ENCODE results near the gene MYRIP. TPM values are rescaled to one million over a fixed set of nuclear protein-coding genes. Genes with fewer than 3 reads are reported as not detected.

MYRIP gene
- total and polyA plus RNA-seq, 4 experiments from 2014 or later: not detected

- Mint-ChIP-seq H3K4me3 (no peak overlapping the region), H3K9me3 (peaks cover 0 to 16% (median 11%) of the 10 kb centered on the region in 8 donors), H3K36me3 (peaks cover 0 to 4% of the 10 kb centered on the region in 2 donors), H3K27me3 (peaks cover 30 to 32% of the 10 kb centered on the region in 2 donors), H3K4me1 (peaks cover 5 to 19% (median 12%) of the 10 kb centered on the region in 4 donors), H3K27ac (no peak overlapping the region)
- H3K36me3 ChIP-seq (ENCODE audit: insufficient read depth, low read length): no peaks in the 10 kb centered on the region
- peaks cover 5% of the 10 kb centered on the region for H3K27me3 ChIP-seq (ENCODE audit: insufficient read depth, low read length)
- no peaks in the 10 kb centered on the region for H3K4me1 ChIP-seq (ENCODE audit: insufficient read depth, low read length)
- no peak overlapping the region for H3K4me3 ChIP-seq (ENCODE audit: low read length in 2 of 2)
- DNase-seq: no peak
- intact Hi-C loops (cut with micrococcal nuclease): no loop called here
- no peak overlapping the region for H3K27ac ChIP-seq (ENCODE audit: low read depth, low read length)
- no peaks in the 10 kb centered on the region for H3K9me3 ChIP-seq (ENCODE audit: control insufficient read depth in 1 of 2, low read length in 2 of 2)
- ChIA-PET CTCF (ENCODE audit: partially characterized antibody) (no interaction called here), POLR2A (ENCODE audit: partially characterized antibody) (no interaction called here)
These were observed 3.8 kb upstream of the MYRIP start for GRCh38 chr3:39805650-39806049.

- Histone ChIP-seq H3K4me3 (ENCODE audit: low read length in 2 of 2) (no peak overlapping the region), H3K9me3 (ENCODE audit: control insufficient read depth in 1 of 2, low read length in 2 of 2) (no peaks in the 10 kb centered on the region), H3K27ac (ENCODE audit: low read depth, low read length) (no peak overlapping the region), H3K4me1 (ENCODE audit: insufficient read depth, low read length) (no peaks in the 10 kb centered on the region), H3K36me3 (ENCODE audit: insufficient read depth, low read length) (no peaks in the 10 kb centered on the region), H3K27me3 (ENCODE audit: insufficient read depth, low read length) (peaks cover 9% of the 10 kb centered on the region)
- ChIA-PET CTCF (ENCODE audit: partially characterized antibody) (no interaction called here), POLR2A (ENCODE audit: partially characterized antibody) (no interaction called here)
- Mint-ChIP-seq H3K36me3 (peaks cover 0 to 4% of the 10 kb centered on the region in 2 donors), H3K9me3 (peaks cover 0 to 16% (median 11%) of the 10 kb centered on the region in 8 donors), H3K4me1 (peaks cover 7 to 23% (median 15%) of the 10 kb centered on the region in 4 donors), H3K27ac (no peak overlapping the region), H3K4me3 (no peak overlapping the region), H3K27me3 (peaks cover 41 to 42% of the 10 kb centered on the region in 2 donors)
- no peak for DNase-seq
- intact Hi-C loops (cut with micrococcal nuclease): no loop called here
These were observed 2.6 kb upstream of the MYRIP start for GRCh38 chr3:39806820-39807219.

GRCh38 chr3:39808467-39809180, 785 bp upstream of the MYRIP start:
- Mint-ChIP-seq H3K4me3 (peak overlapping the region; percentile 29 to 62 (median 52)), H3K4me1 (peaks cover 7 to 23% (median 15%) of the 10 kb centered on the region in 4 donors), H3K36me3 (peaks cover 0 to 4% of the 10 kb centered on the region in 2 donors), H3K27ac (no peak overlapping the region), H3K9me3 (peaks cover 0 to 14% (median 5%) of the 10 kb centered on the region in 8 donors), H3K27me3 (peaks cover 42 to 44% of the 10 kb centered on the region in 2 donors)
- no peaks in the 10 kb centered on the region for H3K36me3 ChIP-seq (ENCODE audit: insufficient read depth, low read length)
- H3K27ac ChIP-seq (ENCODE audit: low read depth, low read length): no peak overlapping the region
- DNase-seq: no peak
- no peaks in the 10 kb centered on the region for H3K9me3 ChIP-seq (ENCODE audit: control insufficient read depth in 1 of 2, low read length in 2 of 2)
- H3K4me1 ChIP-seq (ENCODE audit: insufficient read depth, low read length): no peaks in the 10 kb centered on the region
- H3K27me3 ChIP-seq (ENCODE audit: insufficient read depth, low read length): peaks cover 9% of the 10 kb centered on the region
- ChIA-PET POLR2A (ENCODE audit: partially characterized antibody) (no interaction called here), CTCF (ENCODE audit: partially characterized antibody) (no interaction called here)
- intact Hi-C loops (cut with micrococcal nuclease): no loop called here
- no peak overlapping the region for H3K4me3 ChIP-seq (ENCODE audit: low read length in 2 of 2)

- Mint-ChIP-seq H3K36me3 (peaks cover 0 to 4% of the 10 kb centered on the region in 2 donors), H3K9me3 (peaks cover 0 to 5% (median 2%) of the 10 kb centered on the region in 8 donors), H3K27ac (no peak overlapping the region), H3K4me3 (peak overlapping the region in 7 of 8 donors; percentile 43 to 76 (median 52)), H3K4me1 (peaks cover 7 to 23% (median 15%) of the 10 kb centered on the region in 4 donors), H3K27me3 (peaks cover 40 to 43% of the 10 kb centered on the region in 2 donors)
- Histone ChIP-seq H3K27me3 (ENCODE audit: insufficient read depth, low read length) (peaks cover 9% of the 10 kb centered on the region), H3K4me3 (ENCODE audit: low read length in 2 of 2) (no peak overlapping the region), H3K9me3 (ENCODE audit: control insufficient read depth in 1 of 2, low read length in 2 of 2) (no peaks in the 10 kb centered on the region), H3K36me3 (ENCODE audit: insufficient read depth, low read length) (no peaks in the 10 kb centered on the region), H3K4me1 (ENCODE audit: insufficient read depth, low read length) (no peaks in the 10 kb centered on the region), H3K27ac (ENCODE audit: low read depth, low read length) (no peak overlapping the region)
- POLR2A ChIA-PET (ENCODE audit: partially characterized antibody): no interaction called here
- intact Hi-C loops (cut with micrococcal nuclease): no loop called here
- CTCF ChIA-PET (ENCODE audit: partially characterized antibody): no interaction called here
- no peak for DNase-seq
These were observed 686 bp downstream of the MYRIP start for GRCh38 chr3:39809995-39810595.

GRCh38 chr3:39810647-39811161, 1.3 kb downstream of the MYRIP start:
- ChIA-PET POLR2A (ENCODE audit: partially characterized antibody) (no interaction called here), CTCF (ENCODE audit: partially characterized antibody) (no interaction called here)
- peaks cover 7 to 23% (median 15%) of the 10 kb centered on the region in 4 donors for H3K4me1 Mint-ChIP-seq
- H3K9me3 ChIP-seq (ENCODE audit: control insufficient read depth in 1 of 2, low read length in 2 of 2): no peaks in the 10 kb centered on the region
- no peak overlapping the region for H3K27ac Mint-ChIP-seq
- no peak for DNase-seq
- no peaks in the 10 kb centered on the region for H3K36me3 ChIP-seq (ENCODE audit: insufficient read depth, low read length)
- no peak overlapping the region for H3K4me3 ChIP-seq (ENCODE audit: low read length in 2 of 2)
- peaks cover 0 to 4% of the 10 kb centered on the region in 2 donors for H3K36me3 Mint-ChIP-seq
- no peaks in the 10 kb centered on the region for H3K4me1 ChIP-seq (ENCODE audit: insufficient read depth, low read length)
- peaks cover 0 to 5% (median 2%) of the 10 kb centered on the region in 8 donors for H3K9me3 Mint-ChIP-seq
- intact Hi-C loops (cut with micrococcal nuclease): no loop called here
- peak overlapping the region in 7 of 8 donors; percentile 10 to 63 (median 43) for H3K4me3 Mint-ChIP-seq
- no peak overlapping the region for H3K27ac ChIP-seq (ENCODE audit: low read depth, low read length)
- peaks cover 9% of the 10 kb centered on the region for H3K27me3 ChIP-seq (ENCODE audit: insufficient read depth, low read length)
- peaks cover 37 to 40% of the 10 kb centered on the region in 2 donors for H3K27me3 Mint-ChIP-seq

GRCh38 chr3:39811561-39811960, 2.2 kb downstream of the MYRIP start:
- peaks cover 9% of the 10 kb centered on the region for H3K27me3 ChIP-seq (ENCODE audit: insufficient read depth, low read length)
- POLR2A ChIA-PET (ENCODE audit: partially characterized antibody): no interaction called here
- H3K27me3 Mint-ChIP-seq: peaks cover 32 to 38% of the 10 kb centered on the region in 2 donors

GRCh38 chr3:39812537-39812936, 3.1 kb downstream of the MYRIP start:
- POLR2A ChIA-PET (ENCODE audit: partially characterized antibody): no interaction called here
- Histone ChIP-seq H3K36me3 (ENCODE audit: insufficient read depth, low read length) (no peaks in the 10 kb centered on the region), H3K4me3 (ENCODE audit: low read length in 2 of 2) (no peak overlapping the region), H3K27ac (ENCODE audit: low read depth, low read length) (no peak overlapping the region), H3K27me3 (ENCODE audit: insufficient read depth, low read length) (peaks cover 9% of the 10 kb centered on the region), H3K9me3 (ENCODE audit: control insufficient read depth in 1 of 2, low read length in 2 of 2) (no peaks in the 10 kb centered on the region), H3K4me1 (ENCODE audit: insufficient read depth, low read length) (no peaks in the 10 kb centered on the region)
- intact Hi-C loops (cut with micrococcal nuclease): no loop called here
- Mint-ChIP-seq H3K36me3 (peaks cover 0 to 4% of the 10 kb centered on the region in 2 donors), H3K9me3 (peaks cover 0 to 4% (median under 1%) of the 10 kb centered on the region in 8 donors), H3K4me1 (peaks cover 7 to 23% (median 15%) of the 10 kb centered on the region in 4 donors), H3K27ac (no peak overlapping the region), H3K4me3 (no peak overlapping the region), H3K27me3 (peaks cover 32 to 33% of the 10 kb centered on the region in 2 donors)
- CTCF ChIA-PET (ENCODE audit: partially characterized antibody): no interaction called here
- no peak for DNase-seq

More at GRCh38 chr3:39811561-39811960, 2.2 kb downstream of the MYRIP start:
- Mint-ChIP-seq H3K4me1 (peaks cover 7 to 23% (median 15%) of the 10 kb centered on the region in 4 donors), H3K36me3 (peaks cover 0 to 4% of the 10 kb centered on the region in 2 donors), H3K9me3 (peaks cover 0 to 5% (median 2%) of the 10 kb centered on the region in 8 donors), H3K27ac (no peak overlapping the region), H3K4me3 (no peak overlapping the region)
- DNase-seq: no peak
- no peak overlapping the region for H3K27ac ChIP-seq (ENCODE audit: low read depth, low read length)
- CTCF ChIA-PET (ENCODE audit: partially characterized antibody): no interaction called here
- no peaks in the 10 kb centered on the region for H3K4me1 ChIP-seq (ENCODE audit: insufficient read depth, low read length)
- H3K4me3 ChIP-seq (ENCODE audit: low read length in 2 of 2): no peak overlapping the region
- H3K36me3 ChIP-seq (ENCODE audit: insufficient read depth, low read length): no peaks in the 10 kb centered on the region
- no peaks in the 10 kb centered on the region for H3K9me3 ChIP-seq (ENCODE audit: control insufficient read depth in 1 of 2, low read length in 2 of 2)
- intact Hi-C loops (cut with micrococcal nuclease): no loop called here

Data from CD4-positive, alpha-beta memory T cell (primary cell).